K562 (cell line): ENCODE data around the gene KDF1. TPM values are rescaled to one million over a fixed set of nuclear protein-coding genes. Genes with fewer than 3 reads are reported as not detected.

ENCODE experiments used
- ARID2 ChIP-seq: fragments of 450-650 bp; IDR thresholded peaks from 2 replicates; pipeline ENCODE4 v1.6.1; 2017; ENCODE audit warnings: antibody characterized with exemption, mild to moderate bottlenecking
- ATF1 ChIP-seq, 2 experiments: fragments of 450-650 bp in 1 of 2; IDR thresholded peaks; 2 replicates each; pipeline ENCODE4 v1.6.1; 2016; ENCODE audit warnings: missing compliant biosample characterization in 1 of 2, missing genetic modification characterization in 1 of 2
- ETV6 ChIP-seq, 3 experiments: fragments of 150-350 bp in 1 of 3; sonication (generic) in 1 of 3; formaldehyde crosslinking in 1 of 3; IDR thresholded peaks; 2 replicates each; pipeline versions ENCODE4 v1.6.1 to v1.8.0; 2014 to 2022; ENCODE audit warnings: borderline replicate concordance in 2 of 3, low read depth in 2 of 3, antibody characterized with exemption in 1 of 3, low read length in 1 of 3, mild to moderate bottlenecking in 1 of 3, missing genetic modification reagents in 1 of 3
- HMGN3 ChIP-seq: IDR thresholded peaks from 2 replicates; pipeline ENCODE4 v1.6.1; 2011; ENCODE audit warnings: borderline replicate concordance, low read depth, mild to moderate bottlenecking, mixed read lengths, low read length; ENCODE audit not compliant: insufficient read length; ENCODE audit errors: extremely low read depth
- LCOR ChIP-seq: sonication (generic); formaldehyde crosslinking; IDR thresholded peaks from 2 replicates; pipeline ENCODE4 v1.8.0; 2022; ENCODE audit warnings: mild to moderate bottlenecking, missing genetic modification reagents
- MLLT1 ChIP-seq, 2 experiments: fragments of 450-650 bp; IDR thresholded peaks; 2 replicates each; pipeline ENCODE4 v1.6.1; 2016
- PCBP2 ChIP-seq: fragments of 200-400 bp; formaldehyde crosslinking; IDR thresholded peaks from 2 replicates; pipeline ENCODE4 v1.6.1; 2018; ENCODE audit warnings: low read length, low read depth, mild to moderate bottlenecking, moderate library complexity; ENCODE audit not compliant: poor library complexity, severe bottlenecking
- RBM25 ChIP-seq: fragments of 200-400 bp; formaldehyde crosslinking; IDR thresholded peaks from 2 replicates; pipeline ENCODE4 v1.6.1; 2018; ENCODE audit warnings: low read length, low read depth, moderate library complexity; ENCODE audit not compliant: severe bottlenecking
- RFX7 ChIP-seq: fragments of 250-450 bp; sonication (Bioruptor Pico); IDR thresholded peaks from 2 replicates; pipeline ENCODE4 v1.5.1; 2021; ENCODE audit warnings: mild to moderate bottlenecking
- RREB1 ChIP-seq: fragments of 250-450 bp; sonication (Bioruptor Pico); IDR thresholded peaks from 2 replicates; pipeline ENCODE4 v1.4.0; 2020
- SP1 ChIP-seq: sonication (generic); formaldehyde crosslinking; IDR thresholded peaks from 2 replicates; pipeline ENCODE4 v1.8.1; 2022; ENCODE audit warnings: mild to moderate bottlenecking, missing genetic modification reagents
- THRAP3 ChIP-seq: fragments of 450-650 bp; IDR thresholded peaks from 2 replicates; pipeline ENCODE4 v1.6.1; 2016; ENCODE audit warnings: mild to moderate bottlenecking, inconsistent platforms, borderline replicate concordance
- USF2 ChIP-seq: sonication (generic); formaldehyde crosslinking; IDR thresholded peaks from 2 replicates; pipeline ENCODE4 v1.5.0; 2020; ENCODE audit warnings: missing genetic modification reagents
- XRCC3 ChIP-seq: fragments of 450-650 bp; IDR thresholded peaks from 2 replicates; pipeline ENCODE4 v1.6.1; 2017; ENCODE audit warnings: mild to moderate bottlenecking, moderate library complexity
- ZKSCAN1 ChIP-seq: fragments of 150-350 bp; IDR thresholded peaks from 2 replicates; pipeline ENCODE4 v1.6.1; 2016; ENCODE audit warnings: low read depth, low read length
- ZNF217 ChIP-seq: sonication (generic); formaldehyde crosslinking; IDR thresholded peaks from 2 replicates; pipeline ENCODE4 v1.8.0; 2022; ENCODE audit warnings: mild to moderate bottlenecking, missing genetic modification reagents
- ZNF655 ChIP-seq: fragments of 250-450 bp; sonication (Bioruptor Pico); IDR thresholded peaks from 2 replicates; pipeline ENCODE4 v1.5.0; 2021
- polyA plus RNA-seq, 8 experiments: library from polyadenylated mRNA; depleted of rRNA in 4 of 8; stranded (reverse) in 5 of 8; unstranded in 3 of 8; fragments of >200 nt; fragmentation: Nextera tagmentation in 2 of 8; fragmentation: Illumina TruSeq in 1 of 8; extraction: Ambion mirVana in 2 of 8; extraction: Trizol in 1 of 8; gene quantifications; 2 replicates each; pipeline versions ENCODE4 v1.2.1 to v1.2.3, GENCODE V29; 2011 to 2014; ENCODE audit warnings: inconsistent platforms in 1 of 8, missing spikeins in 1 of 8
- total RNA-seq, 7 experiments: library from RNA; depleted of rRNA in 6 of 7; stranded (reverse); fragments of >200 nt in 6 of 7; fragmentation: Illumina TruSeq in 2 of 7; extraction: Trizol in 2 of 7; gene quantifications; 2 replicates each; pipeline versions ENCODE4 v1.2.1 to v1.2.3, GENCODE V29; 2011 to 2021; ENCODE audit warnings: low replicate concordance in 1 of 7

Gene KDF1
- total and polyA plus RNA-seq, 9 of the 15 experiments (the other 6 are each of a cell fraction or from before 2014, with no cell fraction given), result 0.38 to 1.9 (median 0.83) TPM

GRCh38 chr1:26913754-26914619, 46.3 kb downstream of the KDF1 start, which contains the start of gene NR0B2 (continued):
- no peak for TF ChIP-seq RREB1 (CRISPR knock-in tag)
- no peak for TF ChIP-seq HMGN3
- TF ChIP-seq SP1, result 0 out of 2 replicates have a peak, but pooled peaks have one; percentile 25
- no peak for TF ChIP-seq ARID2
- no peak for TF ChIP-seq RBM25
- TF ChIP-seq ZNF217 (CRISPR knock-in tag), result no peak
- no peak for TF ChIP-seq ZNF655 (CRISPR knock-in tag)
- TF ChIP-seq USF2, result peak; percentile 24; the same call in 1 of the 2 replicates
- TF ChIP-seq LCOR (CRISPR knock-in tag), result no peak
- TF ChIP-seq XRCC3, result no peak
- TF ChIP-seq ETV6 (IDR thresholded peaks at IDR 0.05; ENCODE audit: borderline replicate concordance in 1 of 2, low read depth in 2 of 2, low read length in 1 of 2), result no peak
- TF ChIP-seq ETV6 (CRISPR knock-in tag; IDR thresholded peaks at IDR 0.05; ENCODE audit: borderline replicate concordance), result no peak
- TF ChIP-seq PCBP2, result no peak
- no peak for TF ChIP-seq MLLT1 (IDR thresholded peaks at IDR 0.05)
- no peak for TF ChIP-seq THRAP3
- TF ChIP-seq RFX7, result no peak
- TF ChIP-seq ATF1 (CRISPR knock-in tag; IDR thresholded peaks at IDR 0.05), result no peak
- peak; percentile 48; the same call in 1 of the 2 replicates for TF ChIP-seq ATF1 (tag; IDR thresholded peaks at IDR 0.05)
- TF ChIP-seq ZKSCAN1, result no peak
